Activated T-helper 1 cell treated with anti-CD3 and anti-CD28 coated beads, Interleukin-12 subunit alpha, Interleukin-12 subunit beta, Interleukin-2, Interleukin-4 antibody, amounts not matched to agents 30 ng/mL and 10 ng/mL and 1 ng/mL, durations not matched to agents 14 hours and 24 hours and 36 hours (primary cell): ENCODE measurements around the gene COX4I2. TPM values are rescaled to one million over a fixed set of nuclear protein-coding genes. Genes with fewer than 3 reads are reported as not detected.

Experiments used
- DNase-seq: peaks from one replicate; pipeline ENCODE4 v3.0.0; 2021; ENCODE audit warnings: low spot score
- H3K27ac Mint-ChIP-seq: one replicate; pipeline ENCODE4 v1.8.0; 2021; ENCODE audit warnings: mild to moderate bottlenecking, mixed read lengths
- H3K27me3 Mint-ChIP-seq: one replicate; pipeline ENCODE4 v1.8.0; 2022; ENCODE audit warnings: mild to moderate bottlenecking, moderate library complexity, mixed read lengths; ENCODE audit not compliant: insufficient read depth
- H3K36me3 Mint-ChIP-seq: one replicate; pipeline ENCODE4 v1.8.0; 2021; ENCODE audit warnings: low read depth, mixed read lengths
- H3K4me1 Mint-ChIP-seq: one replicate; pipeline ENCODE4 v1.8.0; 2021; ENCODE audit warnings: low read depth, mixed read lengths
- H3K4me3 Mint-ChIP-seq: one replicate; pipeline ENCODE4 v1.8.0; 2021; ENCODE audit warnings: mild to moderate bottlenecking, moderate library complexity, mixed read lengths
- H3K9me3 Mint-ChIP-seq: one replicate; pipeline ENCODE4 v1.8.0; 2021; ENCODE audit warnings: mixed read lengths
- intact Hi-C: fragments of 100-400 bp; cut with micrococcal nuclease; formaldehyde crosslinking; loops from one replicate; pipeline ENCODE4 v1.15.1; 2024
- total RNA-seq: library from RNA; stranded (reverse); gene quantifications from 2 replicates; pipeline ENCODE4 v1.2.3, GENCODE V29; 2022

Gene COX4I2
- total RNA-seq, 1 donor from 2014 or later: not detected

DNA sequence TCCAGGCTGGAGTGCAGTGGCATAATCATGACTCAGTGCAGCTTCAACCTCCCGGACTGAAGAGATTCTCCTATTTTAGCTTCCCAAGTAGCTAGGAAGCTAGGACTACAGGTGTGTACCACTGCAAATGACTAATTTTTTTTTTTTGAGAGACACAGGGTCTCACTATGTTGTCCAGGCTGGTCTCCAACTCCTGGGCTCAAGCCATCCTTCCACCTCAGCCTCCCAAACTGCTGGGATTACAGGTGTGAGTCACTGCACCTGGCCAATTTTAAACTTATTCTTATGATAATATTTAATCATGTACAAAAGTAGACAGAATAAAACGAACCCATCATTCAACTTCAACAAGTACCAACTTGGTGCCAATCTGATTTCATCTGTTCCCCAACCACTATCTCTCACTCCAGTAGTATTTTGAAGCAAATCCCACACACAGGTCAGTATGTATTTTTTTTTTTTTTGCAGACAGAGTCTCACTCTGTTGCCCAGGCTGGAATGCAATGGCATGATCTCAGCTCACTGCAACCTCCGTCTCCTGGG, 52.5 kb downstream of the COX4I2 start:
- Mint-ChIP-seq H3K9me3 (no peaks in the 10 kb centered on the region), H3K4me3 (no peak overlapping the region), H3K27ac (peak overlapping the region; percentile 5), H3K27me3 (no peaks in the 10 kb centered on the region), H3K36me3 (peaks cover 63% of the 10 kb centered on the region), H3K4me1 (peaks cover 61% of the 10 kb centered on the region)
- DNase-seq: no peak
- intact Hi-C loops: no loop called here

DNA sequence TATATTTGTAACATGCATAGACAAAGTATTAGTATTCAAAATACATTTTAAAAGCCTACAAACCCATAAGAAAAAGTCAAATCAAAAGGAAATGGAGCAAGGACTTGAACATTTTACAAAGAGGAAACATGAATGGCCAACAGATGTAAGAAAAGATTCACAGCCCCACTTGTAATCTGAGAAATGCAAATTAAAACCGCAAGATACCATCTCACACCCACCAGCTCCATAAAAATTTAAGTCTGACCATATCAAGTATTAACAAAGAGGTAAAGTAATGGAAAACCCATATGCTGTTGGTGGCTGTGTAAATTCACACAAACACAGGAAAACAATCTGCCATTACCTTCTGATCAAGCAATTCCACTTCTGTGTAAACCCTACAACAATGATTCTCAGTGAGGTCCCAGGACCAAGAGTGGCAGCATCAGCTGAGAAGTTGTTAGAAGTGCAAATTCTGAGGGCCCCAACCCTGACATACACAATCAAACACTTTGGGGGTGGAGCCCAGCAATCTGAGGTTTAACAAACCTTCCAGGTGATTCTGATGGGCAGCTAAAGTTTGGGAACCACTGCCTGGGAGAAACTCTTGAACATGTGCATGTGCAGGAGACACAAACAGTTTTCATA, 54.0 kb downstream of the COX4I2 start:
- H3K4me1 Mint-ChIP-seq: peaks cover 61% of the 10 kb centered on the region
- H3K4me3 Mint-ChIP-seq: peak overlapping the region; percentile 25

DNA sequence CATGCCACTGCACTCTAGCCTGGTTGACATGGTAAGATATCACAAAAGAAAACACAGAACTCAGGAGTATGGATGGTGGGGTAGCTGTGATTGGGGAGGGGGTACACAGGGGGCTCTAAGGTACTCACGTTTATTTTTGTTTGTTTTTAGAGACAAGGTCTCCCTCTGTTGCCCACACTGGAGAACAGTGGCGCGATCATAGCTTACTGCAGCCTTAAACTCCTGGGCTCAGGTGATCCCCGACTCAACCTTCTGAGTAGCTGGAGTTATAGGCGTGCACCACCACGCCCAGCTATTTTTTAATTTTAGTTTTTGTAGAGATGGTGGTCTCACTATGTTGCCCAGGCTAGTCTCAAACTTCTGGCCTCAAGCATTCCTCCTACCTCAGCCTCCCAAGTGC, 55.7 kb downstream of the COX4I2 start:
- intact Hi-C loops: no loop called here
- Mint-ChIP-seq H3K4me3 (no peak overlapping the region), H3K4me1 (peaks cover 61% of the 10 kb centered on the region)

More for the DNA sequence above, 54.0 kb downstream of the COX4I2 start:
- Mint-ChIP-seq H3K9me3 (no peaks in the 10 kb centered on the region), H3K27me3 (no peaks in the 10 kb centered on the region), H3K36me3 (peaks cover 54% of the 10 kb centered on the region), H3K27ac (peak overlapping the region; percentile 69)
- intact Hi-C loops: no loop called here
- no peak for DNase-seq

DNA sequence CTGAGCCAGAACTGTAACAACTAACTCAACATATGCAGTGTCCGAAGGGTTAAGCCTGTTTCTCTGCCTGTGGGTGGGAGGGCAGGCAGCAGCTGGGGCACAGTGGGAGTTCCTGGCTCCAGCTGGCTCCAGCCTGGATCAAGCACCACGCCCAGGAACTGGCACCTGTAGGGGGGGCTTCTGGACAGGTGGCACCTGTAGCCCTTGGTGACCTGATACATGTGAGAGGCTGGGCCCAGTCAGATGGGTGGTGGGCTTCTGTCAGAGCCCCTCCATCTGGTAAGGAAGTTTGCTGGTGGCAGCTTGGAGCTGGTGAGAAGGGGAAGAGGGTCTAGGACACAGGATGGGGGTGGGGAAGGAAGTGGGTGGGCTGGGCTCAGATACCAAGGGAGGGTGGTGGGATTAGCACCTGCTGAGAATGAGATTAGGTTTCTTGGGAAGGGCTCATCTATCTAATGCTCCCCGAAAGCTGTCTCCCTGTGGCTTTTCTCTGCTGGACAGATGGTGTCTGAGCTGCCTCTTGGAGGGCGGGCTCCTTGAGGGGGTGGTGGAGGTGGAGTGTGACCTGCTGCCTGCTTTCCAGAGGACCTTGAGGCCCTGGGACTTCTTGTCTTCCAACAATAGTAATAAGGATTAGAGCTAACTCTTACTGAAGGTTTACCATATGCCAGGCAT, 56.4 kb downstream of the COX4I2 start:
- no peak for DNase-seq
- no peaks in the 10 kb centered on the region for H3K27me3 Mint-ChIP-seq
- intact Hi-C loops: no loop called here
- no peaks in the 10 kb centered on the region for H3K9me3 Mint-ChIP-seq
- peak overlapping the region; percentile 45 for H3K4me3 Mint-ChIP-seq
- peaks cover 43% of the 10 kb centered on the region for H3K36me3 Mint-ChIP-seq
- H3K27ac Mint-ChIP-seq: peak overlapping the region; percentile 71
- H3K4me1 Mint-ChIP-seq: peaks cover 61% of the 10 kb centered on the region

More for the DNA sequence above, 55.7 kb downstream of the COX4I2 start:
- H3K27me3 Mint-ChIP-seq: no peaks in the 10 kb centered on the region
- H3K9me3 Mint-ChIP-seq: no peaks in the 10 kb centered on the region
- peaks cover 44% of the 10 kb centered on the region for H3K36me3 Mint-ChIP-seq
- H3K27ac Mint-ChIP-seq: peak overlapping the region; percentile 23
- no peak for DNase-seq

Other genes with a start within 250 kb of the COX4I2 start
- gene DEFB119, start 247.3 kb upstream of the COX4I2 start, total RNA-seq: not detected in 2 replicates
- gene DEFB121, start 231.7 kb upstream of the COX4I2 start, total RNA-seq: not detected in 2 replicates
- not detected in 2 replicates for gene DEFB123, start 197.3 kb upstream of the COX4I2 start, total RNA-seq
- gene DEFB124, start 162.8 kb upstream of the COX4I2 start, total RNA-seq: not detected in 2 replicates
- not detected in 2 replicates for gene REM1, start 162.6 kb upstream of the COX4I2 start, total RNA-seq
- 215 and 228 TPM in 2 replicates for gene HM13, start 123.5 kb upstream of the COX4I2 start, total RNA-seq
- 3.4 and 4.0 TPM in 2 replicates for gene ID1, start 32.6 kb upstream of the COX4I2 start, total RNA-seq
- 417 and 420 TPM in 2 replicates for gene BCL2L1, start 85.0 kb downstream of the COX4I2 start, total RNA-seq
- 53.3 and 54.4 TPM in 2 replicates for gene TPX2, start 101.4 kb downstream of the COX4I2 start, total RNA-seq
- 0.29 and 0.44 TPM in 2 replicates for gene MYLK2, start 181.4 kb downstream of the COX4I2 start, total RNA-seq
- not detected in 2 replicates for gene FOXS1, start 207.7 kb downstream of the COX4I2 start, total RNA-seq
- gene DUSP15, start 232.6 kb downstream of the COX4I2 start, total RNA-seq: not detected in 2 replicates
- gene TTLL9, start 232.7 kb downstream of the COX4I2 start, total RNA-seq: not detected in 2 replicates